ENCODE data around the gene SLC25A47. TPM values are rescaled to one million over a fixed set of nuclear protein-coding genes. Genes with fewer than 3 reads are reported as not detected.

The SLC25A47 gene
- polyA plus RNA-seq, 4 donors: 0.18 TPM; not detected in 3

GRCh38 chr14:100322138-100322957, 791 bp upstream of the SLC25A47 start:
- no peak for DNase-seq (ENCODE audit: low read depth in 4 of 4, low spot score in 3 of 4)

- no peak for DNase-seq (ENCODE audit: low read depth in 4 of 4, low spot score in 3 of 4)
Observed at GRCh38 chr14:100323942-100324307, 786 bp downstream of the SLC25A47 start.

- DNase-seq (ENCODE audit: low read depth in 4 of 4, low spot score in 3 of 4): no peak
Observed at GRCh38 chr14:100325231-100325632, 2.1 kb downstream of the SLC25A47 start.

GRCh38 chr14:100325958-100326357, 2.8 kb downstream of the SLC25A47 start:
- DNase-seq (ENCODE audit: low read depth in 4 of 4, low spot score in 3 of 4): no peak

- DNase-seq (ENCODE audit: low read depth in 4 of 4, low spot score in 3 of 4): no peak
Observed at GRCh38 chr14:100327128-100327527, 4.0 kb downstream of the SLC25A47 start.

GRCh38 chr14:100328495-100329163, 5.5 kb downstream of the SLC25A47 start:
- no peak for DNase-seq (ENCODE audit: low read depth in 4 of 4, low spot score in 3 of 4)

GRCh38 chr14:100329233-100330006, 6.3 kb downstream of the SLC25A47 start:
- no peak for DNase-seq (ENCODE audit: low read depth in 4 of 4, low spot score in 3 of 4)

GRCh38 chr14:100330007-100330344, 6.8 kb downstream of the SLC25A47 start:
- DNase-seq (ENCODE audit: low read depth in 4 of 4, low spot score in 3 of 4): no peak

GRCh38 chr14:100330388-100330931, 7.3 kb downstream of the SLC25A47 start:
- DNase-seq (ENCODE audit: low read depth in 4 of 4, low spot score in 3 of 4): no peak

- no peak for DNase-seq (ENCODE audit: low read depth in 4 of 4, low spot score in 3 of 4)
Observed at GRCh38 chr14:100332071-100332639, 9.0 kb downstream of the SLC25A47 start.

GRCh38 chr14:100332797-100333196, 9.7 kb downstream of the SLC25A47 start:
- DNase-seq (ENCODE audit: low read depth in 4 of 4, low spot score in 3 of 4): no peak

GRCh38 chr14:100333311-100333710, 10.2 kb downstream of the SLC25A47 start:
- no peak for DNase-seq (ENCODE audit: low read depth in 4 of 4, low spot score in 3 of 4)

GRCh38 chr14:100333827-100334226, 10.7 kb downstream of the SLC25A47 start:
- DNase-seq (ENCODE audit: low read depth in 4 of 4, low spot score in 3 of 4): no peak

GRCh38 chr14:100334904-100335303, 11.8 kb downstream of the SLC25A47 start:
- DNase-seq (ENCODE audit: low read depth in 4 of 4, low spot score in 3 of 4): no peak

- DNase-seq (ENCODE audit: low read depth in 4 of 4, low spot score in 3 of 4): no peak
Observed at GRCh38 chr14:100336618-100337530, 13.7 kb downstream of the SLC25A47 start.

- no peak for DNase-seq (ENCODE audit: low read depth in 4 of 4, low spot score in 3 of 4)
Observed at GRCh38 chr14:100339766-100340422, 16.8 kb downstream of the SLC25A47 start.

GRCh38 chr14:100340423-100340813, 17.3 kb downstream of the SLC25A47 start:
- no peak for DNase-seq (ENCODE audit: low read depth in 4 of 4, low spot score in 3 of 4)

- DNase-seq (ENCODE audit: low read depth in 4 of 4, low spot score in 3 of 4): no peak
Observed at GRCh38 chr14:100341301-100342031, 18.3 kb downstream of the SLC25A47 start.

- DNase-seq (ENCODE audit: low read depth in 4 of 4, low spot score in 3 of 4): no peak
Observed at GRCh38 chr14:100342195-100342594, 19.1 kb downstream of the SLC25A47 start.
